ENCODE results near the gene SLC26A9. TPM values are rescaled to one million over a fixed set of nuclear protein-coding genes. Genes with fewer than 3 reads are reported as not detected.
"Not testable (repeated sequence)": the region's sequence is repeated elsewhere in the genome, so short reads cannot be mapped to it uniquely, and the experiment has no call there.

Gene SLC26A9
- total and polyA plus RNA-seq, 2 experiments from 2014 or later, result not detected

DNA sequence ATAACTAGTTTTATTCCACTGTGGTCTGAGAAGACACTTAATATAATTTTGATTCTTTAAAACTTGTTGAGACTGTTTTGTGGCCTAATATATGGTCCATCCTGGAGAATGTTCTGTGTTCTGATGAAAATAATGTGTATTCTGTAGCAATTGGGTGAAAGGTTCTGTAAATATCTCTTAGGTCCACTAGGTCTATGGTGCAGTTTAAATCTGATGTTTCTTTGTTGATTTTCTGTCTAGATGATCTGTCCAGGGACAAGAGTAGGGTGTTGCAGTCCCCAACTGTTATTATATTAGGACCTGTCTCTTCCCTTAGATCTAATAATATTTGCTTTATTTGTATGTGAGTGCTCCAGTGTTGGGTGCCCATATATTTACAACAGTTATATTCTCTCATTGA, 59.5 kb downstream of the SLC26A9 start:
- no peaks in the 10 kb centered on the region for H3K9me3 ChIP-seq (ENCODE audit: low read depth)

GRCh38 chr1:205880923-205881322, 62.3 kb downstream of the SLC26A9 start:
- Histone ChIP-seq H3K4me2 (ENCODE audit: unreplicated experiment) (no peak overlapping the region), H3K27me3 (replicated peaks; ENCODE audit: insufficient read depth) (peaks cover 12% of the 10 kb centered on the region), H3K27ac (no peak overlapping the region), H4K20me1 (ENCODE audit: insufficient read depth) (no peaks in the 10 kb centered on the region), H3K36me3 (ENCODE audit: low read depth) (no peaks in the 10 kb centered on the region), H3K9me3 (ENCODE audit: low read depth) (no peaks in the 10 kb centered on the region), H3K4me3 (no peak overlapping the region), H2AFZ (no peak overlapping the region), H3K4me1 (ENCODE audit: insufficient read depth) (no peaks in the 10 kb centered on the region), H3F3A (ENCODE audit: insufficient read depth) (no peaks in the 10 kb centered on the region), H3K9ac (no peak overlapping the region), H3K9me2 (ENCODE audit: insufficient read depth) (no peaks in the 10 kb centered on the region), H3K79me2 (ENCODE audit: insufficient read depth) (no peaks in the 10 kb centered on the region)
- in situ Hi-C loops (cut with MboI), result no loop called here
- no peak for DNase-seq
- TF ChIP-seq EZH2phosphoT487 (IDR thresholded peaks at IDR 0.05; ENCODE audit: insufficient read depth, low read depth) (no peak), EZH2 (IDR thresholded peaks at IDR 0.05; ENCODE audit: insufficient read depth, poor library complexity, severe bottlenecking) (no peak)

More for the DNA sequence above, 59.5 kb downstream of the SLC26A9 start:
- peaks cover 2% of the 10 kb centered on the region for H3K4me1 ChIP-seq (ENCODE audit: insufficient read depth)
- no peak for DNase-seq
- H2AFZ ChIP-seq, result no peak overlapping the region
- 0 out of 2 replicates have a peak, but pooled peaks cover under 1% of the 10 kb centered on the region for H3F3A ChIP-seq (ENCODE audit: insufficient read depth)
- H3K9ac ChIP-seq, result no peak overlapping the region
- in situ Hi-C loops (cut with MboI), result no loop called here
- H3K27me3 ChIP-seq (replicated peaks; ENCODE audit: insufficient read depth), result no peaks in the 10 kb centered on the region; the same call in 1 of the 2 replicates
- H3K27ac ChIP-seq, result no peak overlapping the region
- H3K36me3 ChIP-seq (ENCODE audit: low read depth), result no peaks in the 10 kb centered on the region
- H3K9me2 ChIP-seq (ENCODE audit: insufficient read depth), result no peaks in the 10 kb centered on the region
- no peak overlapping the region for H3K4me2 ChIP-seq (ENCODE audit: unreplicated experiment)
- no peak overlapping the region for H3K4me3 ChIP-seq
- no peaks in the 10 kb centered on the region for H3K79me2 ChIP-seq (ENCODE audit: insufficient read depth)
- no peaks in the 10 kb centered on the region for H4K20me1 ChIP-seq (ENCODE audit: insufficient read depth)
- TF ChIP-seq EZH2phosphoT487 (IDR thresholded peaks at IDR 0.05; ENCODE audit: insufficient read depth, low read depth) (no peak), EZH2 (IDR thresholded peaks at IDR 0.05; ENCODE audit: insufficient read depth, poor library complexity, severe bottlenecking) (no peak)

GRCh38 chr1:205879974-205880373, 63.3 kb downstream of the SLC26A9 start:
- no peak for TF ChIP-seq EZH2 (IDR thresholded peaks at IDR 0.05; ENCODE audit: insufficient read depth, poor library complexity, severe bottlenecking)
- H3K9me2 ChIP-seq (ENCODE audit: insufficient read depth), result no peaks in the 10 kb centered on the region
- 36 to 50% methylated on average over 1 of the region's 1 CpG for WGBS, 2 experiments (ENCODE audit: low coverage in 1 of 2, low lambda C conversion rate in 2 of 2, missing lambda C conversion rate in 2 of 2)
- no peak overlapping the region for H3K27ac ChIP-seq
- DNase-seq, result no peak
- in situ Hi-C loops (cut with MboI), result no loop called here
- H3K27me3 ChIP-seq (replicated peaks; ENCODE audit: insufficient read depth), result peaks cover 12% of the 10 kb centered on the region
- H2AFZ ChIP-seq, result no peak overlapping the region
- H3K79me2 ChIP-seq (ENCODE audit: insufficient read depth), result no peaks in the 10 kb centered on the region
- H3K9ac ChIP-seq, result no peak overlapping the region
- no peaks in the 10 kb centered on the region for H4K20me1 ChIP-seq (ENCODE audit: insufficient read depth)
- no peaks in the 10 kb centered on the region for H3K4me1 ChIP-seq (ENCODE audit: insufficient read depth)
- no peaks in the 10 kb centered on the region for H3F3A ChIP-seq (ENCODE audit: insufficient read depth)
- H3K9me3 ChIP-seq (ENCODE audit: low read depth), result no peaks in the 10 kb centered on the region
- H3K36me3 ChIP-seq (ENCODE audit: low read depth), result no peaks in the 10 kb centered on the region
- no peak overlapping the region for H3K4me3 ChIP-seq
- H3K4me2 ChIP-seq (ENCODE audit: unreplicated experiment), result no peak overlapping the region

DNA sequence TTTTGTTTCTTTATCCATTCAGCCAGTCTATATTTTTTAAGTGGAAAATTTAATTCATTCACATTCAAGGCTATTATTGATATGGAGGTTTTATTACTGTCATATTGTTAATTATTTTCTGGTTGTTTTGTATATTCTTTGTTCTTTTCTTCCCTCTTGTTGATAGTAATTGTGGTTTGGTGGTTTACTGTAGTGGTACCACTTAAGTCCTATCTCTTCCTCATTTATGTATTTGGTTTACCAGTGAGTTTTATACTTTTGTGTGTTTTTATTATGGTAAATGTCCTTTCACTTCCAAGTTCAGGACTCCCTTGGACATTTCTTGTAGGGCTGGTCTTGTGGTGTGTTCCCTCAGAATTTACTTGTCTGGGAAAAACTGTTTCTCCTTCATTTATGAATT, 65.2 kb downstream of the SLC26A9 start:
- Histone ChIP-seq H3K27me3 (replicated peaks; ENCODE audit: insufficient read depth) (peaks cover 12% of the 10 kb centered on the region), H3F3A (ENCODE audit: insufficient read depth) (no peaks in the 10 kb centered on the region), H3K9ac (no peak overlapping the region), H4K20me1 (ENCODE audit: insufficient read depth) (no peaks in the 10 kb centered on the region), H3K4me2 (ENCODE audit: unreplicated experiment) (no peak overlapping the region), H2AFZ (no peak overlapping the region), H3K4me3 (no peak overlapping the region), H3K4me1 (ENCODE audit: insufficient read depth) (no peaks in the 10 kb centered on the region), H3K9me3 (ENCODE audit: low read depth) (no peaks in the 10 kb centered on the region), H3K36me3 (ENCODE audit: low read depth) (no peaks in the 10 kb centered on the region), H3K9me2 (ENCODE audit: insufficient read depth) (no peaks in the 10 kb centered on the region), H3K79me2 (ENCODE audit: insufficient read depth) (no peaks in the 10 kb centered on the region), H3K27ac (no peak overlapping the region)
- in situ Hi-C loops (cut with MboI), result no loop called here
- DNase-seq, result no peak
- TF ChIP-seq EZH2 (IDR thresholded peaks at IDR 0.05; ENCODE audit: insufficient read depth, poor library complexity, severe bottlenecking) (no peak), EZH2phosphoT487 (IDR thresholded peaks at IDR 0.05; ENCODE audit: insufficient read depth, low read depth) (no peak)

DNA sequence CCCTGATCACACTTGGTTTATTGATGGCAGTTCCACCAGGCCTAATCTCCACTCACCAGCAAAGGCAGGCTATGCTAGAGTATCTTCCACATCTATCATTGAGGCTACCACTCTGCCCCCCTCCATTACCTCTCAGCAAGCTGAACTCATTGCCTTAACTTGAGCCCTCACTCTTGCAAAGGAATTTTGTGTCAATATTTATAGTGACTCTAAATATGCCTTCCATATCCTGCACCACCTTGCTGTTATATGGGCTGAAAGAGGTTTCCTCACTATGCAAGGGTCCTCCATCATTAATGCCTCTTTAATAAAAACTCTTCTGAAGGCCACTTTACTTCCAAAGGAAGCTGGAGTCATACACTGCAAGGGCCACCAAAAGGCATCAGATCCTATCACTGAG, 70.1 kb downstream of the SLC26A9 start:
- H2AFZ ChIP-seq; H3K79me2 ChIP-seq (ENCODE audit: insufficient read depth); H3K4me1 ChIP-seq (ENCODE audit: insufficient read depth); in situ Hi-C loops (cut with MboI); H4K20me1 ChIP-seq (ENCODE audit: insufficient read depth); H3K9ac ChIP-seq; H3K27ac ChIP-seq; H3F3A ChIP-seq (ENCODE audit: insufficient read depth); H3K9me2 ChIP-seq (ENCODE audit: insufficient read depth); H3K4me3 ChIP-seq; H3K4me2 ChIP-seq (ENCODE audit: unreplicated experiment); DNase-seq; H3K9me3 ChIP-seq (ENCODE audit: low read depth); H3K36me3 ChIP-seq (ENCODE audit: low read depth): not testable (repeated sequence)
- H3K27me3 ChIP-seq (replicated peaks; ENCODE audit: insufficient read depth), result peaks cover 33% of the 10 kb centered on the region
